Activated T-cell treated with anti-CD3 and anti-CD28 coated beads, Interleukin-2, amount 50 U/mL, for 72 hours (primary cell): Measurements from ENCODE around the gene ARL15. TPM values are rescaled to one million over a fixed set of nuclear protein-coding genes. Genes with fewer than 3 reads are reported as not detected.
"Not testable (repeated sequence)": the region's sequence is repeated elsewhere in the genome, so short reads cannot be mapped to it uniquely, and the experiment has no call there.

Source experiments
- ATAC-seq, 2 donors: fragments of 150-1000 bp; cut with Tn5 transposase; replicated peaks in 1 of 2; 2 replicates each; pipeline ENCODE4 v1.10.0; 2021; ENCODE audit warnings: moderate library complexity in 2 of 2, mild to moderate bottlenecking in 1 of 2
- DNase-seq, 2 donors: peaks; one replicate each; pipeline ENCODE4 v3.0.0; 2021 to 2022; ENCODE audit warnings: mixed read lengths in 1 of 2
- H3K27ac Mint-ChIP-seq: one replicate; pipeline ENCODE4 v1.8.0; 2022; ENCODE audit warnings: mild to moderate bottlenecking, moderate library complexity, mixed read lengths
- H3K27me3 Mint-ChIP-seq: one replicate; pipeline ENCODE4 v1.8.0; 2022; ENCODE audit warnings: low read depth, mixed read lengths
- H3K36me3 Mint-ChIP-seq, 2 donors: one replicate each; pipeline ENCODE4 v1.8.0; 2022; ENCODE audit warnings: mixed read lengths in 2 of 2, mild to moderate bottlenecking in 1 of 2; ENCODE audit not compliant: insufficient read depth in 2 of 2
- H3K4me1 Mint-ChIP-seq: one replicate; pipeline ENCODE4 v1.8.0; 2022; ENCODE audit warnings: low read depth, mixed read lengths
- H3K4me3 Mint-ChIP-seq, 2 donors: one replicate each; pipeline ENCODE4 v1.8.0; 2022; ENCODE audit warnings: mild to moderate bottlenecking in 2 of 2, mixed read lengths in 2 of 2, moderate library complexity in 2 of 2
- H3K9me3 Mint-ChIP-seq, 2 donors: one replicate each; pipeline ENCODE4 v1.8.0; 2022; ENCODE audit warnings: mixed read lengths in 2 of 2
- total RNA-seq, 2 donors: library from RNA; stranded (reverse); gene quantifications; one replicate each; pipeline ENCODE4 v1.2.3, GENCODE V29; 2022

ARL15 gene
- total RNA-seq, 2 donors from 2014 or later, result 7.8 to 8.3 TPM

- H3K4me1 Mint-ChIP-seq, result no peaks in the 10 kb centered on the region
- H3K9me3 Mint-ChIP-seq, result peaks cover 6 to 7% of the 10 kb centered on the region in 2 donors
- ATAC-seq (no peak), DNase-seq (no peak)
- no peak overlapping the region for H3K27ac Mint-ChIP-seq
- H3K27me3 Mint-ChIP-seq, result no peaks in the 10 kb centered on the region
- no peak overlapping the region for H3K4me3 Mint-ChIP-seq
- no peaks in the 10 kb centered on the region for H3K36me3 Mint-ChIP-seq
These were observed 323.3 kb downstream of the ARL15 start for GRCh38 chr5:53987101-53987500.

DNA sequence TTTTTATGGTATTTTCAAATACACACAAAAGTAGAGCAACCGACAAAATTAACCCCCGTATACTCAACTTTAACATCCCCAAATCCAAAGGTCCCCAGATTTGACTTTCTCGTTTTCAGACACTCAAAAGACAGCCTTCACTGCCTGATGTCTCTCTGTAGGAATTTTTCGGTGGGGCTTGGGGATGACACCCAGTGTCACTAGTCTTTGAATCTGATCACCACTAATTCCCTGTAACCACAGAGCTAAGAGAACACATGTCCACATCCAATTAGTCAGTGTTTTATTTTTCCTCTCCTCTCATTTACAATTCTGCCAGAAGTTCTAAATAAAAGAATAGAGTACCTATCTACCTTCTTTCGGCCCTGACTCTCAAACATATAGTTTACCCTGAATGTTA is 324.6 kb downstream of the ARL15 start:
- no peak overlapping the region for H3K27ac Mint-ChIP-seq

GRCh38 chr5:53984971-53985370 is 325.4 kb downstream of the ARL15 start:
- no peaks in the 10 kb centered on the region for H3K27me3 Mint-ChIP-seq
- no peaks in the 10 kb centered on the region for H3K4me1 Mint-ChIP-seq
- no peak for ATAC-seq
- peaks cover 9% of the 10 kb centered on the region in 2 donors for H3K9me3 Mint-ChIP-seq
- H3K36me3 Mint-ChIP-seq, result peaks cover 0 to 5% of the 10 kb centered on the region in 2 donors
- DNase-seq, result no peak
- peak overlapping the region; percentile 6 for H3K27ac Mint-ChIP-seq
- H3K4me3 Mint-ChIP-seq, result no peak overlapping the region

More for the DNA sequence above, 324.6 kb downstream of the ARL15 start:
- Mint-ChIP-seq H3K4me1 (no peaks in the 10 kb centered on the region), H3K27me3 (no peaks in the 10 kb centered on the region), H3K36me3 (peaks cover 0 to 3% of the 10 kb centered on the region in 2 donors), H3K4me3 (no peak overlapping the region), H3K9me3 (peaks cover 6 to 7% of the 10 kb centered on the region in 2 donors)
- no peak for DNase-seq
- ATAC-seq, result no peak

GRCh38 chr5:53983568-53984460 is 326.6 kb downstream of the ARL15 start:
- ATAC-seq (no peak), DNase-seq (no peak)
- H3K4me1 Mint-ChIP-seq, result no peaks in the 10 kb centered on the region
- H3K36me3 Mint-ChIP-seq, result peaks cover 0 to 6% of the 10 kb centered on the region in 2 donors
- no peak overlapping the region for H3K4me3 Mint-ChIP-seq
- peaks cover 10% of the 10 kb centered on the region in 2 donors for H3K9me3 Mint-ChIP-seq
- no peaks in the 10 kb centered on the region for H3K27me3 Mint-ChIP-seq
- no peak overlapping the region for H3K27ac Mint-ChIP-seq

DNA sequence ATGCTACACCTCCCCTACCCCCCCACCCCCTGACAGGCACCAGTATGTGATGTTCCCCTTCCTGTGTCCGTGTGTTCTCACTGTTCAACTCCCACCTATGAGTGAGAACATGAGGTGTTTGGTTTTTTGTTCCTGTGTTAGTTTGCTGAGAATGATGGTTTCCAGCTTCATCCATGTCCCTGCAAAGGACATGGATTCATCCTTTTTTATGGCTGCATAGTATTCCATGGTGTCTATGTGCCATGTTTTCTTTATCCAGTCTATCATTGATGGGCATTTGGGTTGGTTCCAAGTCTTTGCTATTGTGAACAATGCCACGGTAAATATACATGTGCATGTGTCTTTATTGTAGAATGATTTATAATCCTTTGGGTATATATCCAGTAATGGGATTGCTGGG is 328.1 kb downstream of the ARL15 start:
- not testable (repeated sequence) for H3K27ac Mint-ChIP-seq, H3K27me3 Mint-ChIP-seq, ATAC-seq, DNase-seq, H3K36me3 Mint-ChIP-seq, H3K9me3 Mint-ChIP-seq, H3K4me3 Mint-ChIP-seq, H3K4me1 Mint-ChIP-seq

GRCh38 chr5:53980061-53980460 is 330.3 kb downstream of the ARL15 start:
- H3K4me3 Mint-ChIP-seq, result no peak overlapping the region
- H3K36me3 Mint-ChIP-seq, result peaks cover 0 to 6% of the 10 kb centered on the region in 2 donors
- H3K27ac Mint-ChIP-seq, result no peak overlapping the region
- DNase-seq, result no peak
- no peaks in the 10 kb centered on the region for H3K27me3 Mint-ChIP-seq
- no peaks in the 10 kb centered on the region for H3K4me1 Mint-ChIP-seq
- H3K9me3 Mint-ChIP-seq, result peaks cover 6% of the 10 kb centered on the region in 2 donors
- no peak for ATAC-seq

- ATAC-seq (no peak), DNase-seq (no peak)
- Mint-ChIP-seq H3K9me3 (no peaks in the 10 kb centered on the region), H3K4me3 (no peak overlapping the region), H3K27me3 (no peaks in the 10 kb centered on the region), H3K36me3 (no peaks in the 10 kb centered on the region), H3K27ac (no peak overlapping the region), H3K4me1 (no peaks in the 10 kb centered on the region)
These were observed 336.4 kb downstream of the ARL15 start for GRCh38 chr5:53974021-53974420.

DNA sequence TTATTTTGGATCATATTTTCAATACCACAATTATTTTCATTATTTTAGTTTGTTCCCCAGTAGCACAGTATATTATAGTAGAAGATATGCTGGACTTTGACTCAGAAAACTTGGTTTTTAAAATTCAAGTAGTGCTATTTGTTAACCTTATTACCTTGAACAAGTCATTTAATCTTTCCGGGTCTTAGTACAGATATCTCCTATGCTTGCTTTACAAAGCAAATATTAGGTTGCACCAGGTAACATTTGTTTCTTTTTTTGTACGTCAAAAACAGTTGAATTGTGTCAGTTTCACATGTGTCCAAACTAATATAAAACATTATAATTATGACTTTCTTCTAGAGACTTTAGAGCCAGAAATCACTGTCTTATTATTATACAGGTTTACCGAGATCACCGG is 338.1 kb downstream of the ARL15 start:
- ATAC-seq, result no peak
- no peak overlapping the region for H3K4me3 Mint-ChIP-seq

DNA sequence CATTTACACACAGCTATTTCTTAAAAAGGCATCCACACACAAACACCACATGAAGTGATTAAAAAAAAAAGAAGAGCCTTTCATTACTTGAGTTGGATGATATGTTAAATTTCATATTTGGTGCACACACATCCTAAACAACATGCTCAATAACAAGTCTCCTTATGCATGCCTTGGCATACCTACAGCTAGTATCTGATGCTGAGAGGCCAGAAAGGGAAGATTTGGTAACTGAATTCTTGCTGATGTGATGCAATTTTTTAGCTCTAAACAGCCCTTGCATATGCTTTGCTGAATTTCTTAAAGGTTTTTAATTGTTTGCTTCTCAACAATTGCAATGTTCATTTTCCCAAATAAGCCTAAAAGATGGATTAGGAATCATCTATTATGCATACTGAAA is 338.8 kb downstream of the ARL15 start:
- Mint-ChIP-seq H3K36me3 (no peaks in the 10 kb centered on the region), H3K9me3 (no peaks in the 10 kb centered on the region), H3K27me3 (no peaks in the 10 kb centered on the region), H3K4me1 (no peaks in the 10 kb centered on the region), H3K27ac (no peak overlapping the region), H3K4me3 (no peak overlapping the region)
- ATAC-seq, result no peak
- no peak for DNase-seq

More for the DNA sequence above, 338.1 kb downstream of the ARL15 start:
- DNase-seq, result no peak
- Mint-ChIP-seq H3K36me3 (no peaks in the 10 kb centered on the region), H3K27me3 (no peaks in the 10 kb centered on the region), H3K27ac (no peak overlapping the region), H3K9me3 (no peaks in the 10 kb centered on the region), H3K4me1 (no peaks in the 10 kb centered on the region)

DNA sequence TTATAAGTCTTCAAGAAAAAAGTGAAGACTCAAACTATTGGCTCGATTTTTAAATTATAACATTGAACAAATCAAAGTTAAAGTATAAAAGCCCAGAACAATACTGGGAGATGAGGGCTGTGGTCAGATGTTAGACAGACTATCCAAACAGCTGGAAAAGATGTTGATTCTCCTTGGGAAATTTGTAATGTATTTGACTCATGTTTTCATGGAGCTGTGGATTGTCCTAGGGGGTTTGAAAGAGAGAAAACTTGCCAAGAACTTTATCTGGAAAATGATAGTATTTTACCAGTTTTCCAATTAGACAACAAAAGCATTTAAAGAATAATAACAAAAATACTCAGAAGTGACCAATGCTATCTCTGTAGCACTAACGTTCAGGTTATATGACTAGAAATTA is 339.2 kb downstream of the ARL15 start:
- no peak overlapping the region for H3K4me3 Mint-ChIP-seq
- no peaks in the 10 kb centered on the region for H3K9me3 Mint-ChIP-seq
- no peak for DNase-seq
- H3K36me3 Mint-ChIP-seq, result no peaks in the 10 kb centered on the region
- no peak overlapping the region for H3K27ac Mint-ChIP-seq
- ATAC-seq, result no peak
- no peaks in the 10 kb centered on the region for H3K27me3 Mint-ChIP-seq
- H3K4me1 Mint-ChIP-seq, result no peaks in the 10 kb centered on the region

GRCh38 chr5:53970475-53970874 is 339.9 kb downstream of the ARL15 start:
- Mint-ChIP-seq H3K4me3 (no peak overlapping the region), H3K27me3 (no peaks in the 10 kb centered on the region), H3K27ac (no peak overlapping the region), H3K9me3 (no peaks in the 10 kb centered on the region), H3K36me3 (no peaks in the 10 kb centered on the region), H3K4me1 (no peaks in the 10 kb centered on the region)
- ATAC-seq (no peak), DNase-seq (no peak)

DNA sequence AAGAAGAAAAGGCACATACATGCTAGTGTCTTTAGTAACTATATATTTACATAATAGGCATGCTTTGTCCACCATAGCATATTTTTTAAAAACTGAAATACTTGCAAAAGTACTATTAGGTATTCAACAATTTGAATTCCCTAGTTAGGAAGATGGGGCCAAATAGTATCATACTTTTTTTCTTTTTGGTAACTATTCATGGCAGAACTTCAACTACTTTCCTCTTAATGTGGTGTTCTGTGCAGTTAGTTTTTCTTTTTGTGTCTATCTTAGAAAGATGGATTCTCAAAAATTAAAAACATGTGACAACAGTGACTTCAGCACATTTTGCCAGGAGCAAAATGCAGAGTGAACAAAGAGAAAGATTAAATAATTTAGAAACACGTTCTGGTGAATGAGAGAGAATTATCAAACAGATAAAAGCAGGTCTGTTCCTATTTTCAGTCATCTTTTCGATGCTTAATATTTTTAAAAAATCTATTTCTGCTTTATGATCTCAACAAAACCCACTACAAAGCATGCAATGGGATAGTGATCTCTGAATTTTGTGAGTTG is 341.1 kb downstream of the ARL15 start:
- DNase-seq, result no peak
- H3K4me3 Mint-ChIP-seq, result no peak overlapping the region
- no peak overlapping the region for H3K27ac Mint-ChIP-seq
- ATAC-seq, result no peak
- no peaks in the 10 kb centered on the region for H3K36me3 Mint-ChIP-seq
- no peaks in the 10 kb centered on the region for H3K4me1 Mint-ChIP-seq
- no peaks in the 10 kb centered on the region for H3K27me3 Mint-ChIP-seq
- no peaks in the 10 kb centered on the region for H3K9me3 Mint-ChIP-seq

- ATAC-seq, result no peak
- no peak overlapping the region for H3K4me3 Mint-ChIP-seq
- H3K36me3 Mint-ChIP-seq, result no peaks in the 10 kb centered on the region
- H3K4me1 Mint-ChIP-seq, result no peaks in the 10 kb centered on the region
- H3K9me3 Mint-ChIP-seq, result no peaks in the 10 kb centered on the region
- H3K27ac Mint-ChIP-seq, result no peak overlapping the region
- H3K27me3 Mint-ChIP-seq, result no peaks in the 10 kb centered on the region
- no peak for DNase-seq
These were observed 344.9 kb downstream of the ARL15 start for GRCh38 chr5:53965459-53965858.
